Middle frontal gyrus (tissue), 1 donor: Measurements from ENCODE around the gene PIGH.
"Not testable (repeated sequence)": the region's sequence is repeated elsewhere in the genome, so short reads cannot be mapped to it uniquely, and the experiment has no call there.

Experiments
- DNase-seq: peaks from one replicate; pipeline ENCODE4 v3.0.0-alpha.2; 2015; ENCODE audit warnings: low spot score; ENCODE audit errors: extremely low spot score

The PIGH gene

GRCh38 chr14:67599698-67600561, at the start of gene PIGH:
Gene PIGH (minus strand): TSS chr14:67600268. CDS start chr14:67600203, 65 bp downstream.
- DNase-seq, result peak; percentile 92

- no peak for DNase-seq
Observed at GRCh38 chr14:67646131-67646530, 46.1 kb upstream of the PIGH start.

GRCh38 chr14:67645414-67645813, 45.3 kb upstream of the PIGH start:
- no peak for DNase-seq

- no peak for DNase-seq
Observed at GRCh38 chr14:67644428-67644827, 44.4 kb upstream of the PIGH start.

GRCh38 chr14:67643713-67644112, 43.6 kb upstream of the PIGH start:
- DNase-seq, result no peak

GRCh38 chr14:67641902-67642749, 42.1 kb upstream of the PIGH start:
- DNase-seq, result no peak

- DNase-seq, result no peak
Observed at GRCh38 chr14:67641480-67641879, 41.4 kb upstream of the PIGH start.

- DNase-seq, result no peak
Observed at GRCh38 chr14:67638642-67639041, 38.6 kb upstream of the PIGH start.

GRCh38 chr14:67636361-67636919, 36.4 kb upstream of the PIGH start:
- no peak for DNase-seq

- no peak for DNase-seq
Observed at GRCh38 chr14:67633451-67634147, 33.5 kb upstream of the PIGH start.

GRCh38 chr14:67630938-67631337, 30.9 kb upstream of the PIGH start:
- no peak for DNase-seq

- DNase-seq, result no peak
Observed at GRCh38 chr14:67630186-67630585, 30.1 kb upstream of the PIGH start.

GRCh38 chr14:67627519-67627918, 27.5 kb upstream of the PIGH start:
- DNase-seq, result no peak

- DNase-seq, result not testable (repeated sequence)
Observed at GRCh38 chr14:67626131-67626530, 26.1 kb upstream of the PIGH start.

GRCh38 chr14:67623114-67623513, 23.0 kb upstream of the PIGH start:
- no peak for DNase-seq

- DNase-seq, result peak; percentile 8
Observed at GRCh38 chr14:67622675-67623074, 22.6 kb upstream of the PIGH start.

GRCh38 chr14:67620217-67620785, 20.2 kb upstream of the PIGH start:
- no peak for DNase-seq

- DNase-seq, result peak; percentile 79
Observed at GRCh38 chr14:67619446-67620216, 19.6 kb upstream of the PIGH start, which contains the start of gene ARG2. Gene ARG2 (plus strand): TSS chr14:67619920. CDS start chr14:67619978, 58 bp downstream.

- peak; percentile 51 for DNase-seq
Observed at GRCh38 chr14:67618617-67619063, 18.6 kb upstream of the PIGH start.

- no peak for DNase-seq
Observed at GRCh38 chr14:67610491-67610890, 10.4 kb upstream of the PIGH start.
